Gastrocnemius medialis (tissue), 4 donors: ENCODE data around the gene TERC. TPM values are rescaled to one million over a fixed set of nuclear protein-coding genes. Genes with fewer than 3 reads are reported as not detected.

ENCODE experiments used
- ATAC-seq, 2 donors: fragments of 150-250 bp; one replicate each; pipeline ENCODE4 v1.9.1; 2016
- DNase-seq, 2 donors: peaks; one replicate each; pipeline ENCODE4 v3.0.0-alpha.2; 2019
- H3K27ac ChIP-seq, 4 donors: fragments of 200-600 bp; sonication (generic); 1 replicate in 1 of 4; 2 replicates in 3 of 4; pipeline ENCODE4 v1.5.1; 2016 to 2018; ENCODE audit warnings: mild to moderate bottlenecking in 2 of 4, moderate library complexity in 1 of 4
- H3K27me3 ChIP-seq, 3 donors: fragments of 200-600 bp; sonication (generic) in 2 of 3; 1 replicate in 1 of 3; 2 replicates in 2 of 3; pipeline versions ENCODE4 v1.5.1 to v1.6.0; 2016 to 2019; ENCODE audit warnings: mild to moderate bottlenecking in 1 of 3, moderate library complexity in 1 of 3
- H3K36me3 ChIP-seq, 2 donors: fragments of 200-600 bp; sonication (generic) in 1 of 2; one replicate each; pipeline ENCODE4 v1.5.1; 2017 to 2018
- H3K4me1 ChIP-seq, 2 donors: fragments of 200-600 bp; sonication (generic) in 1 of 2; one replicate each; pipeline ENCODE4 v1.5.1; 2016 to 2017; ENCODE audit warnings: mild to moderate bottlenecking in 2 of 2
- H3K4me3 ChIP-seq, 4 donors: fragments of 200-600 bp; sonication (generic) in 3 of 4; 1 replicate in 1 of 4; 2 replicates in 3 of 4; pipeline ENCODE4 v1.5.1; 2016 to 2019; ENCODE audit warnings: mild to moderate bottlenecking in 2 of 4
- H3K9me3 ChIP-seq, 3 donors: fragments of 200-600 bp; sonication (generic) in 2 of 3; 1 replicate in 1 of 3; 2 replicates in 2 of 3; pipeline ENCODE4 v1.5.1; 2016 to 2019
- CTCF ChIP-seq, 5 experiments: fragments of 450-650 bp in 3 of 5; fragments of 200-600 bp in 2 of 5; sonication (generic) in 2 of 5; IDR thresholded peaks in 4 of 5; conservative IDR thresholded peaks in 1 of 5; 1 replicate in 4 of 5; 2 replicates in 1 of 5; pipeline ENCODE4 v1.5.1; 2016 to 2019; ENCODE audit warnings: antibody characterized with exemption in 5 of 5, mild to moderate bottlenecking in 3 of 5, moderate library complexity in 3 of 5
- POLR2A ChIP-seq, 2 donors: fragments of 450-650 bp; IDR thresholded peaks; one replicate each; pipeline ENCODE4 v1.6.1; 2017; ENCODE audit warnings: antibody characterized with exemption in 2 of 2, mild to moderate bottlenecking in 2 of 2, moderate library complexity in 2 of 2
- in situ Hi-C, 4 donors: fragments of 200-750 bp; cut with MboI; loops; one replicate each; pipeline versions ENCODE4 v1.15.0 to v1.8.0; 2017; ENCODE audit warnings: low sequenced_read_pairs in 4 of 4
- intact Hi-C: fragments of 100-400 bp; cut with DNase I; formaldehyde crosslinking; loops from one replicate; pipeline ENCODE4 v1.15.1; 2023; ENCODE audit warnings: low total_unique reads
- total RNA-seq, 4 donors: library from RNA; depleted of rRNA; stranded (reverse); fragments of >200 nt; gene quantifications; one replicate each; pipeline versions ENCODE4 v1.1.0 to v1.2.3, GENCODE V29; 2016

The TERC gene
- total RNA-seq, 4 donors from 2014 or later, result 12.0 to 143 (median 24.0) TPM

GRCh38 chr3:169781209-169781855 lies 16.5 kb upstream of the TERC start:
- in situ Hi-C loops (no loop called here), intact Hi-C loops (no loop called here)
- H3K4me1 ChIP-seq, result peaks cover 0 to under 1% of the 10 kb centered on the region in 2 donors
- peaks cover 0 to 89% of the 10 kb centered on the region in 2 donors for H3K36me3 ChIP-seq
- ATAC-seq (no peak), DNase-seq (no peak)
- no peaks in the 10 kb centered on the region for H3K9me3 ChIP-seq
- H3K27me3 ChIP-seq, result no peaks in the 10 kb centered on the region
- H3K27ac ChIP-seq, result no peak overlapping the region
- H3K4me3 ChIP-seq, result no peak overlapping the region
- TF ChIP-seq CTCF (IDR thresholded peaks at IDR 0.05 in 4 of 5, conservative IDR thresholded peaks at IDR 0.05 in 1 of 5) (no peak), POLR2A (IDR thresholded peaks at IDR 0.05) (no peak)

- H3K4me3 ChIP-seq, result no peak overlapping the region
- no peak for TF ChIP-seq CTCF (IDR thresholded peaks at IDR 0.05 in 4 of 5, conservative IDR thresholded peaks at IDR 0.05 in 1 of 5)
- no peak for TF ChIP-seq POLR2A (IDR thresholded peaks at IDR 0.05)
- no peaks in the 10 kb centered on the region for H3K27me3 ChIP-seq
- peaks cover 0 to 87% of the 10 kb centered on the region in 2 donors for H3K36me3 ChIP-seq
- ATAC-seq, result no peak
- in situ Hi-C loops, result no loop called here
- H3K9me3 ChIP-seq, result no peaks in the 10 kb centered on the region
- DNase-seq, result no peak
- intact Hi-C loops, result no loop called here
- no peak overlapping the region for H3K27ac ChIP-seq
- peaks cover 0 to 6% of the 10 kb centered on the region in 2 donors for H3K4me1 ChIP-seq
Measured at GRCh38 chr3:169780742-169781141, 15.9 kb upstream of the TERC start.

- no peak for ATAC-seq
- in situ Hi-C loops, result loop anchor here in 1 of 4 donors (10.0 kb wide), 1 partner anchor 187 kb away; the partner anchor contains the start of gene SEC62
- Histone ChIP-seq H3K4me3 (no peak overlapping the region), H3K4me1 (peaks cover 21 to 26% of the 10 kb centered on the region in 2 donors), H3K36me3 (peaks cover 0 to 75% of the 10 kb centered on the region in 2 donors), H3K27me3 (no peaks in the 10 kb centered on the region), H3K27ac (no peak overlapping the region), H3K9me3 (no peaks in the 10 kb centered on the region)
- DNase-seq, result no peak
- TF ChIP-seq POLR2A (IDR thresholded peaks at IDR 0.05) (no peak), CTCF (IDR thresholded peaks at IDR 0.05 in 4 of 5, conservative IDR thresholded peaks at IDR 0.05 in 1 of 5) (no peak)
- intact Hi-C loops, result no loop called here
Measured at GRCh38 chr3:169777822-169778221, 13.0 kb upstream of the TERC start.

- TF ChIP-seq CTCF (IDR thresholded peaks at IDR 0.05 in 4 of 5, conservative IDR thresholded peaks at IDR 0.05 in 1 of 5) (no peak), POLR2A (IDR thresholded peaks at IDR 0.05) (no peak)
- Histone ChIP-seq H3K4me3 (peak overlapping the region; percentile 76 to 99 (median 92)), H3K27me3 (no peaks in the 10 kb centered on the region), H3K9me3 (no peaks in the 10 kb centered on the region), H3K4me1 (peaks cover 26 to 27% of the 10 kb centered on the region in 2 donors), H3K27ac (peak overlapping the region; percentile 95 to 100 (median 97)), H3K36me3 (peaks cover 0 to 39% of the 10 kb centered on the region in 2 donors)
- ATAC-seq (no peak), DNase-seq (no peak)
- intact Hi-C loops (loop anchor here (5.0 kb wide), 1 partner anchor 193 kb away; the partner anchor contains the start of gene SEC62), in situ Hi-C loops (loop anchor here in 2 of 4 donors (10.0 to 25.0 kb wide), 2 partner anchors 191 to 588 kb away; partner anchors contain the start of genes SEC62 (in 1 of the 2) and SKIL (in 1 of the 2))
Measured at GRCh38 chr3:169774186-169774585, 9.3 kb upstream of the TERC start.
